Glutamatergic neuron (in vitro differentiated cells): ENCODE results near the gene TLCD3B. TPM values are rescaled to one million over a fixed set of nuclear protein-coding genes. Genes with fewer than 3 reads are reported as not detected.

ENCODE experiments used
- DNase-seq: peaks from one replicate; pipeline ENCODE4 v3.0.0; 2022
- H3K27ac Mint-ChIP-seq: one replicate; pipeline ENCODE4 v1.8.0; 2020; ENCODE audit warnings: mild to moderate bottlenecking, mixed read lengths, inconsistent platforms; ENCODE audit not compliant: unreplicated experiment
- H3K27me3 Mint-ChIP-seq: one replicate; pipeline ENCODE4 v1.8.0; 2020; ENCODE audit warnings: mild to moderate bottlenecking, moderate library complexity, mixed read lengths, inconsistent platforms; ENCODE audit not compliant: unreplicated experiment
- H3K36me3 Mint-ChIP-seq: one replicate; pipeline ENCODE4 v1.8.0; 2020; ENCODE audit warnings: mild to moderate bottlenecking, mixed read lengths, inconsistent platforms; ENCODE audit not compliant: unreplicated experiment
- H3K4me1 Mint-ChIP-seq: one replicate; pipeline ENCODE4 v1.8.0; 2020; ENCODE audit warnings: mild to moderate bottlenecking, low read depth, mixed read lengths, inconsistent platforms; ENCODE audit not compliant: unreplicated experiment
- H3K4me3 Mint-ChIP-seq: one replicate; pipeline ENCODE4 v1.8.0; 2020; ENCODE audit warnings: mild to moderate bottlenecking, mixed read lengths, inconsistent platforms; ENCODE audit not compliant: unreplicated experiment
- H3K9me3 Mint-ChIP-seq: one replicate; pipeline ENCODE4 v1.8.0; 2020; ENCODE audit warnings: mild to moderate bottlenecking, moderate library complexity, mixed read lengths, inconsistent platforms; ENCODE audit not compliant: unreplicated experiment
- CTCF ChIP-seq: fragments of 200-600 bp; sonication (generic); IDR thresholded peaks from one replicate; pipeline ENCODE4 v1.5.0; 2021; ENCODE audit not compliant: partially characterized antibody, unreplicated experiment
- total RNA-seq: library from RNA; stranded (reverse); fragmentation: NEBNext Ultra II Directional; extraction: Animal tissue kit (Norgen Biotek cat#: 25700); gene quantifications from one replicate; pipeline ENCODE4 v1.2.1, GENCODE V29; 2021; ENCODE audit not compliant: unreplicated experiment

The TLCD3B gene
- total RNA-seq, 1 donor from 2014 or later, result 253 TPM

GRCh38 chr16:29982560-29983419 is 48.3 kb downstream of the TLCD3B start:
- H3K27ac Mint-ChIP-seq, result no peak overlapping the region
- peaks cover 9% of the 10 kb centered on the region for H3K9me3 Mint-ChIP-seq
- H3K27me3 Mint-ChIP-seq, result peaks cover 10% of the 10 kb centered on the region
- no peak for DNase-seq
- no peaks in the 10 kb centered on the region for H3K4me1 Mint-ChIP-seq
- no peak for TF ChIP-seq CTCF
- no peak overlapping the region for H3K4me3 Mint-ChIP-seq
- peaks cover 7% of the 10 kb centered on the region for H3K36me3 Mint-ChIP-seq

- TF ChIP-seq CTCF, result no peak
- no peak overlapping the region for H3K4me3 Mint-ChIP-seq
- H3K9me3 Mint-ChIP-seq, result peaks cover 13% of the 10 kb centered on the region
- DNase-seq, result no peak
- peaks cover 8% of the 10 kb centered on the region for H3K27me3 Mint-ChIP-seq
- H3K27ac Mint-ChIP-seq, result no peak overlapping the region
- peaks cover 7% of the 10 kb centered on the region for H3K36me3 Mint-ChIP-seq
- peaks cover 25% of the 10 kb centered on the region for H3K4me1 Mint-ChIP-seq
Observed at GRCh38 chr16:29978564-29979270, 52.4 kb downstream of the TLCD3B start.

- Mint-ChIP-seq H3K36me3 (peaks cover 4% of the 10 kb centered on the region), H3K27me3 (peaks cover 8% of the 10 kb centered on the region), H3K4me1 (peaks cover 25% of the 10 kb centered on the region), H3K27ac (no peak overlapping the region), H3K9me3 (peaks cover 15% of the 10 kb centered on the region), H3K4me3 (no peak overlapping the region)
- no peak for TF ChIP-seq CTCF
- DNase-seq, result no peak
Observed at GRCh38 chr16:29978081-29978480, 53.0 kb downstream of the TLCD3B start.

GRCh38 chr16:29977063-29977825 is 53.8 kb downstream of the TLCD3B start:
- Mint-ChIP-seq H3K27me3 (peaks cover 7% of the 10 kb centered on the region), H3K9me3 (peaks cover 18% of the 10 kb centered on the region), H3K4me1 (peaks cover 25% of the 10 kb centered on the region), H3K27ac (no peak overlapping the region), H3K36me3 (peaks cover 4% of the 10 kb centered on the region), H3K4me3 (peak overlapping the region; percentile 57)
- no peak for DNase-seq
- no peak for TF ChIP-seq CTCF
